GM23338 (cell line): ENCODE results near the gene NFKB1. TPM values are rescaled to one million over a fixed set of nuclear protein-coding genes. Genes with fewer than 3 reads are reported as not detected.

Experiments
- ATAC-seq: fragments of 200-7000 bp; cut with Tn5 transposase; 3 replicates; pipeline ENCODE4 v1.9.1; 2020
- DNase-seq: peaks from one replicate; pipeline ENCODE4 v3.0.0-alpha.2; 2015; ENCODE audit warnings: low spot score
- H2AFZ ChIP-seq: fragments of 200-600 bp; sonication (generic); 2 replicates; pipeline ENCODE4 v1.8.0; 2016; ENCODE audit warnings: antibody characterized with exemption, mild to moderate bottlenecking, moderate library complexity
- H3F3A ChIP-seq: fragments of 200-600 bp; sonication (generic); replicated peaks from 2 replicates; pipeline ENCODE4 v1.8.0; 2017; ENCODE audit warnings: antibody characterized with exemption, mixed run types, low read depth
- H3K27ac ChIP-seq: fragments of 200-600 bp; sonication (generic); 2 replicates; pipeline ENCODE4 v1.6.1; 2016; ENCODE audit warnings: low read depth
- H3K27me3 ChIP-seq: fragments of 200-600 bp; sonication (generic); 2 replicates; pipeline ENCODE4 v1.8.0; 2016; ENCODE audit warnings: mild to moderate bottlenecking, mixed run types, moderate library complexity; ENCODE audit not compliant: insufficient read depth
- H3K36me3 ChIP-seq: fragments of 200-600 bp; sonication (generic); 2 replicates; pipeline ENCODE4 v1.8.0; 2016; ENCODE audit warnings: mild to moderate bottlenecking; ENCODE audit not compliant: insufficient read depth
- H3K4me1 ChIP-seq: fragments of 200-600 bp; sonication (generic); 2 replicates; pipeline ENCODE4 v1.8.0; 2016; ENCODE audit warnings: mild to moderate bottlenecking, moderate library complexity; ENCODE audit not compliant: insufficient read depth
- H3K4me2 ChIP-seq: fragments of 200-600 bp; sonication (generic); 2 replicates; pipeline ENCODE4 v1.7.1; 2017; ENCODE audit warnings: mixed run types
- H3K4me3 ChIP-seq: fragments of 200-600 bp; sonication (generic); 2 replicates; pipeline ENCODE4 v1.6.1; 2016; ENCODE audit warnings: mixed run types
- H3K79me2 ChIP-seq: fragments of 200-600 bp; sonication (generic); replicated peaks from 2 replicates; pipeline ENCODE4 v1.8.0; 2017; ENCODE audit warnings: mild to moderate bottlenecking; ENCODE audit not compliant: insufficient read depth
- H3K9me2 ChIP-seq: fragments of 200-600 bp; sonication (generic); 2 replicates; pipeline ENCODE4 v1.8.0; 2017; ENCODE audit not compliant: insufficient read depth
- H4K20me1 ChIP-seq: fragments of 200-600 bp; sonication (generic); replicated peaks from 2 replicates; pipeline ENCODE4 v1.8.0; 2017; ENCODE audit warnings: mild to moderate bottlenecking; ENCODE audit not compliant: insufficient read depth
- H3K27ac Mint-ChIP-seq: 2 replicates; pipeline ENCODE4 v1.8.0; 2020; ENCODE audit warnings: inconsistent platforms, mild to moderate bottlenecking, moderate library complexity, mixed read lengths
- H3K27me3 Mint-ChIP-seq: 3 replicates; pipeline ENCODE4 v1.8.0; 2022; ENCODE audit warnings: low read depth, mild to moderate bottlenecking, moderate library complexity, mixed read lengths, inconsistent platforms; ENCODE audit not compliant: insufficient read depth, poor library complexity
- H3K36me3 Mint-ChIP-seq: 3 replicates; pipeline ENCODE4 v1.8.0; 2021; ENCODE audit warnings: low read depth, mild to moderate bottlenecking, inconsistent platforms, moderate library complexity, mixed read lengths
- H3K4me1 Mint-ChIP-seq: 3 replicates; pipeline ENCODE4 v1.8.0; 2020; ENCODE audit warnings: mild to moderate bottlenecking, inconsistent platforms, mixed read lengths
- H3K4me3 Mint-ChIP-seq: 3 replicates; pipeline ENCODE4 v1.8.0; 2021; ENCODE audit warnings: moderate library complexity, mild to moderate bottlenecking, inconsistent platforms, mixed read lengths
- H3K9me3 Mint-ChIP-seq: 3 replicates; pipeline ENCODE4 v1.8.0; 2020; ENCODE audit warnings: moderate library complexity, mild to moderate bottlenecking, inconsistent platforms, mixed read lengths
- CTCF ChIP-seq, 2 experiments: fragments of 200-600 bp in 1 of 2; sonication (generic) in 1 of 2; conservative IDR thresholded peaks; 2 replicates each; pipeline versions ENCODE4 v1.5.1 to v1.6.1; 2016 to 2017; ENCODE audit warnings: antibody characterized with exemption in 2 of 2, low read depth in 2 of 2, mild to moderate bottlenecking in 2 of 2, moderate library complexity in 1 of 2
- EZH2phosphoT487 ChIP-seq: fragments of 200-600 bp; sonication (generic); IDR thresholded peaks from one replicate; pipeline ENCODE4 v1.8.1; 2018; ENCODE audit warnings: antibody characterized with exemption; ENCODE audit not compliant: unreplicated experiment
- JUNB ChIP-seq: IDR thresholded peaks from one replicate; pipeline ENCODE4 v1.6.1; 2016; ENCODE audit warnings: antibody characterized with exemption; ENCODE audit not compliant: unreplicated experiment
- POLR2AphosphoS5 ChIP-seq: IDR thresholded peaks from 2 replicates; pipeline ENCODE4 v1.6.1; 2016; ENCODE audit warnings: antibody characterized with exemption, low read depth
- ZNF331 ChIP-seq: fragments of 250-450 bp; sonication (Bioruptor Pico); IDR thresholded peaks from 2 replicates; pipeline ENCODE4 v1.5.0; 2020; ENCODE audit warnings: low read depth, mild to moderate bottlenecking, moderate library complexity
- ZNF462 ChIP-seq: fragments of 250-450 bp; sonication (Bioruptor Pico); IDR thresholded peaks from 2 replicates; pipeline ENCODE4 v1.5.0; 2020; ENCODE audit warnings: mild to moderate bottlenecking, moderate library complexity
- polyA plus RNA-seq: library from polyadenylated mRNA; unstranded; fragments of >200 nt; fragmentation: Nextera tagmentation; extraction: Ambion mirVana; gene quantifications from 2 replicates; pipeline ENCODE4 v1.2.1, GENCODE V29; 2016
- total RNA-seq: library from RNA; depleted of rRNA; stranded (reverse); fragments of >200 nt; shearing (Covaris generic); gene quantifications from 2 replicates; pipeline ENCODE4 v1.2.3, GENCODE V29; 2014
- TF ChIP-seq, protein P1 (sequence below): IDR thresholded peaks from one replicate; pipeline ENCODE4 v1.6.1; 2018; ENCODE audit warnings: antibody characterized with exemption; ENCODE audit not compliant: unreplicated experiment

The NFKB1 gene
- total and polyA plus RNA-seq, 2 experiments from 2014 or later, result 0.82 to 4.6 TPM

- Histone ChIP-seq H3K36me3 (no peaks in the 10 kb centered on the region), H3K79me2 (no peaks in the 10 kb centered on the region), H3K4me1 (peaks cover 25% of the 10 kb centered on the region), H3K9me2 (0 out of 2 replicates have a peak, but pooled peaks cover 4% of the 10 kb centered on the region), H3F3A (no peaks in the 10 kb centered on the region), H4K20me1 (no peaks in the 10 kb centered on the region), H2AFZ (no peak overlapping the region), H3K27ac (no peak overlapping the region), H3K4me2 (no peak overlapping the region), H3K4me3 (no peak overlapping the region), H3K27me3 (no peaks in the 10 kb centered on the region)
- Mint-ChIP-seq H3K9me3 (no peaks in the 10 kb centered on the region), H3K27me3 (no peaks in the 10 kb centered on the region), H3K36me3 (no peaks in the 10 kb centered on the region), H3K4me3 (no peak overlapping the region), H3K27ac (no peak overlapping the region; the same call in 1 of the 2 replicates), H3K4me1 (peaks cover 28% of the 10 kb centered on the region)
- peak; percentile 59 for DNase-seq
- TF ChIP-seq, protein P1, sequence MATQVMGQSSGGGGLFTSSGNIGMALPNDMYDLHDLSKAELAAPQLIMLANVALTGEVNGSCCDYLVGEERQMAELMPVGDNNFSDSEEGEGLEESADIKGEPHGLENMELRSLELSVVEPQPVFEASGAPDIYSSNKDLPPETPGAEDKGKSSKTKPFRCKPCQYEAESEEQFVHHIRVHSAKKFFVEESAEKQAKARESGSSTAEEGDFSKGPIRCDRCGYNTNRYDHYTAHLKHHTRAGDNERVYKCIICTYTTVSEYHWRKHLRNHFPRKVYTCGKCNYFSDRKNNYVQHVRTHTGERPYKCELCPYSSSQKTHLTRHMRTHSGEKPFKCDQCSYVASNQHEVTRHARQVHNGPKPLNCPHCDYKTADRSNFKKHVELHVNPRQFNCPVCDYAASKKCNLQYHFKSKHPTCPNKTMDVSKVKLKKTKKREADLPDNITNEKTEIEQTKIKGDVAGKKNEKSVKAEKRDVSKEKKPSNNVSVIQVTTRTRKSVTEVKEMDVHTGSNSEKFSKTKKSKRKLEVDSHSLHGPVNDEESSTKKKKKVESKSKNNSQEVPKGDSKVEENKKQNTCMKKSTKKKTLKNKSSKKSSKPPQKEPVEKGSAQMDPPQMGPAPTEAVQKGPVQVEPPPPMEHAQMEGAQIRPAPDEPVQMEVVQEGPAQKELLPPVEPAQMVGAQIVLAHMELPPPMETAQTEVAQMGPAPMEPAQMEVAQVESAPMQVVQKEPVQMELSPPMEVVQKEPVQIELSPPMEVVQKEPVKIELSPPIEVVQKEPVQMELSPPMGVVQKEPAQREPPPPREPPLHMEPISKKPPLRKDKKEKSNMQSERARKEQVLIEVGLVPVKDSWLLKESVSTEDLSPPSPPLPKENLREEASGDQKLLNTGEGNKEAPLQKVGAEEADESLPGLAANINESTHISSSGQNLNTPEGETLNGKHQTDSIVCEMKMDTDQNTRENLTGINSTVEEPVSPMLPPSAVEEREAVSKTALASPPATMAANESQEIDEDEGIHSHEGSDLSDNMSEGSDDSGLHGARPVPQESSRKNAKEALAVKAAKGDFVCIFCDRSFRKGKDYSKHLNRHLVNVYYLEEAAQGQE, result no peak
- no peak for TF ChIP-seq ZNF462 (CRISPR knock-in tag)
- TF ChIP-seq EZH2phosphoT487, result no peak
- peak; percentile 34 to 54; a peak in 3 of 4 replicates for TF ChIP-seq CTCF (conservative IDR thresholded peaks at IDR 0.05; ENCODE audit: low read depth in 2 of 2)
- no peak for TF ChIP-seq ZNF331 (CRISPR knock-in tag)
- TF ChIP-seq POLR2AphosphoS5, result no peak
- TF ChIP-seq JUNB, result no peak
- ATAC-seq, result peak; percentile 44
Observed at GRCh38 chr4:102620697-102621497, 119.7 kb downstream of the NFKB1 start.
